Astrocyte (in vitro differentiated cells and primary cell): ENCODE results near the gene BICC1. TPM values are rescaled to one million over a fixed set of nuclear protein-coding genes. Genes with fewer than 3 reads are reported as not detected.

Experiments
- DNase-seq: peaks from one replicate; pipeline ENCODE4 v3.0.0-alpha.2; 2010; ENCODE audit warnings: low read depth
- FAIRE-seq: peaks from 2 replicates; lab custom pipeline; 2011; peaks lifted over from hg19 to GRCh38; lab: Jason Lieb, UNC
- H2AFZ ChIP-seq: 2 replicates; pipeline ENCODE4 v1.6.0; 2012; ENCODE audit warnings: low read depth, low read length, inconsistent platforms
- H3K27ac ChIP-seq: 2 replicates; pipeline ENCODE4 v1.5.1; 2011; ENCODE audit warnings: low read depth, low read length, inconsistent platforms
- H3K27me3 ChIP-seq: 2 replicates; pipeline ENCODE4 v1.6.0; 2011; ENCODE audit warnings: low read length, inconsistent platforms; ENCODE audit not compliant: insufficient read depth
- H3K36me3 ChIP-seq: 2 replicates; pipeline ENCODE4 v1.5.1; 2011; ENCODE audit warnings: low read length, inconsistent platforms; ENCODE audit not compliant: insufficient read depth
- H3K4me1 ChIP-seq: 2 replicates; pipeline ENCODE4 v1.5.1; 2011; ENCODE audit warnings: low read length, inconsistent platforms; ENCODE audit not compliant: insufficient read depth
- H3K4me2 ChIP-seq: 2 replicates; pipeline ENCODE4 v1.6.0; 2012; ENCODE audit warnings: low read length, inconsistent platforms
- H3K4me3 ChIP-seq: 2 replicates; pipeline ENCODE4 v1.5.1; 2011; ENCODE audit warnings: low read depth, mild to moderate bottlenecking, low read length, inconsistent platforms; ENCODE audit not compliant: insufficient read depth
- H3K79me2 ChIP-seq: 2 replicates; pipeline ENCODE4 v1.6.0; 2012; ENCODE audit warnings: mild to moderate bottlenecking, low read length, inconsistent platforms; ENCODE audit not compliant: insufficient read depth
- H3K9ac ChIP-seq: 2 replicates; pipeline ENCODE4 v1.6.0; 2012; ENCODE audit warnings: mild to moderate bottlenecking, low read length, inconsistent platforms
- H3K9me3 ChIP-seq: 2 replicates; pipeline ENCODE4 v1.5.1; 2012; ENCODE audit warnings: low read depth, mild to moderate bottlenecking, low read length, inconsistent platforms; ENCODE audit not compliant: insufficient read depth
- H4K20me1 ChIP-seq: 2 replicates; pipeline ENCODE4 v1.6.0; 2012; ENCODE audit warnings: low read length, inconsistent platforms; ENCODE audit not compliant: insufficient read depth
- H3K27ac Mint-ChIP-seq: one replicate; pipeline ENCODE4 v1.8.0; 2021; ENCODE audit warnings: mild to moderate bottlenecking, mixed read lengths; ENCODE audit not compliant: unreplicated experiment
- H3K27me3 Mint-ChIP-seq: one replicate; pipeline ENCODE4 v1.8.0; 2021; ENCODE audit warnings: low read depth, mixed read lengths; ENCODE audit not compliant: unreplicated experiment
- H3K36me3 Mint-ChIP-seq: one replicate; pipeline ENCODE4 v1.8.0; 2021; ENCODE audit warnings: low read depth, mixed read lengths; ENCODE audit not compliant: unreplicated experiment
- H3K4me1 Mint-ChIP-seq: one replicate; pipeline ENCODE4 v1.8.0; 2021; ENCODE audit warnings: low read depth, mixed read lengths; ENCODE audit not compliant: unreplicated experiment
- H3K4me3 Mint-ChIP-seq: one replicate; pipeline ENCODE4 v1.8.0; 2021; ENCODE audit warnings: mild to moderate bottlenecking, moderate library complexity, mixed read lengths; ENCODE audit not compliant: unreplicated experiment
- H3K9me3 Mint-ChIP-seq: one replicate; pipeline ENCODE4 v1.8.0; 2021; ENCODE audit warnings: mild to moderate bottlenecking, mixed read lengths; ENCODE audit not compliant: unreplicated experiment
- CTCF ChIP-seq: IDR thresholded peaks from 2 replicates; pipeline ENCODE4 v1.5.1; 2011; ENCODE audit warnings: low read depth, mild to moderate bottlenecking, inconsistent platforms, low read length, moderate library complexity; ENCODE audit not compliant: insufficient read depth
- EZH2 ChIP-seq: IDR thresholded peaks from 2 replicates; pipeline ENCODE4 v1.6.1; 2012; ENCODE audit warnings: mild to moderate bottlenecking, low read length, inconsistent platforms; ENCODE audit not compliant: insufficient read depth
- total RNA-seq: library from RNA; stranded (reverse); gene quantifications from 2 replicates; pipeline ENCODE4 v1.2.1, GENCODE V29; 2021

Gene BICC1
- total RNA-seq, 1 donor from 2014 or later: 23.0 TPM

DNA sequence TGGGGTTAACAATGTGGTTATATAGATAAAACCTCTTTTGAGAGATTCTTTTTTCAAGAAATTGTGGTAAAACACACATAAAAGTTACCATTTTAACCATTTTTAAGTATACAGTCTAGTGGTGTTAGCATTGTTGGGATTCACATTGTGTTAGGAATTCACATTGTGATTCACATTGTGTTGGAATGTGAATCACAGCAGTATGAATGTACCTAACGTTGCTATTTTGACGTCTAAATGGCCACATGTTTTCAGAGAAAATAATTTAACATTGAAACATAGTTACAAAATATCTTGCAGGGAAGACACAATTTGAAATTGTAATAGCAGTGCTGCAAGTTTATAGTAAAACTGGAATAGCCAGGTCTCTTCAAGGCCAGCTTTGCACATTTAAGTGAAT, 129.0 kb downstream of the BICC1 start:
- peaks cover 44% of the 10 kb centered on the region for H3K79me2 ChIP-seq
- H3K4me3 ChIP-seq: no peak overlapping the region
- peak overlapping the region; percentile 91 for H3K27ac ChIP-seq
- TF ChIP-seq CTCF: no peak
- TF ChIP-seq EZH2: no peak
- no peaks in the 10 kb centered on the region for H3K27me3 ChIP-seq
- H3K4me2 ChIP-seq: peak overlapping the region; percentile 73
- H2AFZ ChIP-seq: no peak overlapping the region
- Mint-ChIP-seq H3K9me3 (no peaks in the 10 kb centered on the region), H3K27me3 (no peaks in the 10 kb centered on the region), H3K36me3 (no peaks in the 10 kb centered on the region), H3K27ac (peak overlapping the region; percentile 91), H3K4me3 (no peak overlapping the region), H3K4me1 (peaks cover 44% of the 10 kb centered on the region)
- no peaks in the 10 kb centered on the region for H4K20me1 ChIP-seq
- peak; percentile 73 for FAIRE-seq
- peak; percentile 94 for DNase-seq
- peak overlapping the region; percentile 69 for H3K9ac ChIP-seq
- H3K36me3 ChIP-seq: peaks cover 2% of the 10 kb centered on the region
- no peaks in the 10 kb centered on the region for H3K9me3 ChIP-seq
- H3K4me1 ChIP-seq: peaks cover 44% of the 10 kb centered on the region

DNA sequence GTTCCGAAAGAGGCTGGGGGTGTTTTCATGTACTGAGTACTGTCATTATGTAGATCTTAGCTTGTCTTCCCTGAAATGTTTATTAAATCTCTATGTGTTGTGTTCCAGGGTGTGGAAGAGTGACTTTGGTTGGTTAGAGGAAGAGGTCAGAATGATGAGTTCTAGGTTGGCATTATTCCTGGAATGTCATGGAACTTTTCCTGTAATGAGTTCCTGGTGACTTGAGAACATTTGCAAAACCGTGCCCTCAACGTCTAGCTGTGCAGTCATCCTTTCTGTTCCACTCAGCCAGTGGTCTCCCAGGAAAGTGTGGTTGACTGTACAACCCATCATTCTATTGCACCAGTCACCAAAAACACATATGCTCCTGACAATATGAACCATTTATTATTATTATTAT, 129.6 kb downstream of the BICC1 start:
- Mint-ChIP-seq H3K4me3 (no peak overlapping the region), H3K36me3 (no peaks in the 10 kb centered on the region), H3K9me3 (no peaks in the 10 kb centered on the region), H3K4me1 (peaks cover 39% of the 10 kb centered on the region), H3K27ac (no peak overlapping the region), H3K27me3 (no peaks in the 10 kb centered on the region)
- H3K27me3 ChIP-seq: no peaks in the 10 kb centered on the region
- DNase-seq (peak; percentile 70), FAIRE-seq (peak; percentile 5)
- peak overlapping the region; percentile 69 for H3K9ac ChIP-seq
- no peak overlapping the region for H2AFZ ChIP-seq
- TF ChIP-seq EZH2: no peak
- no peak for TF ChIP-seq CTCF
- H3K4me1 ChIP-seq: peaks cover 47% of the 10 kb centered on the region
- peak overlapping the region; percentile 73 for H3K4me2 ChIP-seq
- H3K27ac ChIP-seq: peak overlapping the region; percentile 91
- no peaks in the 10 kb centered on the region for H3K9me3 ChIP-seq
- H3K79me2 ChIP-seq: peaks cover 43% of the 10 kb centered on the region
- no peak overlapping the region for H3K4me3 ChIP-seq
- no peaks in the 10 kb centered on the region for H4K20me1 ChIP-seq
- H3K36me3 ChIP-seq: peaks cover 2% of the 10 kb centered on the region

- no peaks in the 10 kb centered on the region for H3K27me3 Mint-ChIP-seq
- H3K27ac Mint-ChIP-seq: peak overlapping the region; percentile 60
- no peak for TF ChIP-seq CTCF
- TF ChIP-seq EZH2: no peak
- FAIRE-seq: peak; percentile 56
- no peak overlapping the region for H3K4me3 Mint-ChIP-seq
- Histone ChIP-seq H3K79me2 (peaks cover 43% of the 10 kb centered on the region), H4K20me1 (no peaks in the 10 kb centered on the region), H2AFZ (no peak overlapping the region), H3K4me3 (no peak overlapping the region), H3K4me1 (peaks cover 47% of the 10 kb centered on the region), H3K4me2 (no peak overlapping the region), H3K36me3 (peaks cover 2% of the 10 kb centered on the region), H3K9ac (peak overlapping the region; percentile 12), H3K9me3 (no peaks in the 10 kb centered on the region), H3K27ac (peak overlapping the region; percentile 21), H3K27me3 (no peaks in the 10 kb centered on the region)
- peaks cover 38% of the 10 kb centered on the region for H3K4me1 Mint-ChIP-seq
- no peak for DNase-seq
- H3K9me3 Mint-ChIP-seq: no peaks in the 10 kb centered on the region
- H3K36me3 Mint-ChIP-seq: no peaks in the 10 kb centered on the region
Observed at GRCh38 chr10:58642916-58643428, 130.3 kb downstream of the BICC1 start.
